OCI-LY3 (cell line): Measurements from ENCODE around the gene PRAMEF10.
"Not testable (repeated sequence)": the region's sequence is repeated elsewhere in the genome, so short reads cannot be mapped to it uniquely, and the experiment has no call there.

Source experiments
- H2AFZ ChIP-seq: fragments of 200-600, 300-600 bp; shearing (Covaris generic); 2 replicates; pipeline ENCODE4 v1.6.0; 2014; ENCODE audit warnings: antibody characterized with exemption, low read depth, low read length
- H3K27ac ChIP-seq: fragments of 200-600, 300-600 bp; sonication (generic); 2 replicates; pipeline ENCODE4 v1.5.1; 2014; ENCODE audit warnings: mild to moderate bottlenecking, low read length, moderate library complexity, mixed read lengths
- H3K27me3 ChIP-seq: fragments of 200-600, 300-600 bp; sonication (generic); 2 replicates; pipeline ENCODE4 v1.6.1; 2014; ENCODE audit warnings: low read depth, low read length, mixed read lengths
- H3K36me3 ChIP-seq: fragments of 200-600, 300-600 bp; sonication (generic); replicated peaks from 2 replicates; pipeline ENCODE3; 2014; ENCODE audit warnings: low read depth, low read length, mixed read lengths
- H3K4me1 ChIP-seq: fragments of 300-600, 200-600 bp; sonication (generic); 2 replicates; pipeline ENCODE4 v1.6.1; 2014; ENCODE audit warnings: low read length, mixed read lengths
- H3K4me2 ChIP-seq: fragments of 200-600, 300-600 bp; sonication (generic); 2 replicates; pipeline ENCODE4 v1.6.1; 2014; ENCODE audit warnings: low read length, mixed read lengths
- H3K4me3 ChIP-seq: fragments of 300-600, 200-600 bp; sonication (generic); 2 replicates; pipeline ENCODE4 v1.5.1; 2014; ENCODE audit warnings: antibody characterized with exemption, mild to moderate bottlenecking, low read length, moderate library complexity
- H3K79me2 ChIP-seq: fragments of 300-600, 200-600 bp; shearing (Covaris generic); 2 replicates; pipeline ENCODE4 v1.6.1; 2014; ENCODE audit warnings: mild to moderate bottlenecking, low read length, mixed read lengths
- H3K9ac ChIP-seq: fragments of 300-600, 200-600 bp; shearing (Covaris generic); 2 replicates; pipeline ENCODE4 v1.6.0; 2014; ENCODE audit warnings: mild to moderate bottlenecking, low read length, moderate library complexity
- H3K9me3 ChIP-seq: fragments of 200-600, 300-600 bp; shearing (Covaris generic); 2 replicates; pipeline ENCODE4 v1.6.1; 2014; ENCODE audit warnings: low read length, mixed read lengths; ENCODE audit not compliant: insufficient read depth
- H4K20me1 ChIP-seq: fragments of 200-600, 300-600 bp; sonication (generic); 2 replicates; pipeline ENCODE4 v1.6.1; 2016; ENCODE audit warnings: low read length, mixed read lengths; ENCODE audit not compliant: insufficient read depth

Gene PRAMEF10

GRCh38 chr1:12898170-12898569 is at the start of gene PRAMEF10:
Gene PRAMEF10 (minus strand): TSS chr1:12898270. CDS start chr1:12895847, 2,423 bp downstream.
- not testable (repeated sequence) for H3K9ac ChIP-seq, H3K4me3 ChIP-seq, H2AFZ ChIP-seq, H4K20me1 ChIP-seq, H3K36me3 ChIP-seq, H3K27me3 ChIP-seq, H3K4me2 ChIP-seq, H3K9me3 ChIP-seq, H3K79me2 ChIP-seq, H3K4me1 ChIP-seq, H3K27ac ChIP-seq

- not testable (repeated sequence) for H2AFZ ChIP-seq, H3K4me1 ChIP-seq, H3K4me2 ChIP-seq, H3K79me2 ChIP-seq, H4K20me1 ChIP-seq, H3K36me3 ChIP-seq, H3K9ac ChIP-seq, H3K27ac ChIP-seq, H3K27me3 ChIP-seq, H3K4me3 ChIP-seq, H3K9me3 ChIP-seq
These were observed 49.4 kb upstream of the PRAMEF10 start, which contains the start of gene PRAMEF6 for GRCh38 chr1:12947480-12947879. Gene PRAMEF6 (minus strand): TSS chr1:12947580. CDS start chr1:12942518, 5,062 bp downstream.

GRCh38 chr1:12924368-12924767 is 26.3 kb upstream of the PRAMEF10 start:
- H3K9ac ChIP-seq, H3K27me3 ChIP-seq, H3K9me3 ChIP-seq, H2AFZ ChIP-seq, H3K36me3 ChIP-seq, H4K20me1 ChIP-seq, H3K4me2 ChIP-seq, H3K4me1 ChIP-seq, H3K4me3 ChIP-seq, H3K79me2 ChIP-seq, H3K27ac ChIP-seq: not testable (repeated sequence)

- H3K27me3 ChIP-seq, H3K9me3 ChIP-seq, H3K79me2 ChIP-seq, H3K4me1 ChIP-seq, H2AFZ ChIP-seq, H3K4me2 ChIP-seq, H3K4me3 ChIP-seq, H3K27ac ChIP-seq, H4K20me1 ChIP-seq, H3K36me3 ChIP-seq, H3K9ac ChIP-seq: not testable (repeated sequence)
These were observed 23.7 kb upstream of the PRAMEF10 start for GRCh38 chr1:12921749-12922148.

- H3K9ac ChIP-seq, H3K4me3 ChIP-seq, H3K27ac ChIP-seq, H3K27me3 ChIP-seq, H3K36me3 ChIP-seq, H2AFZ ChIP-seq, H3K4me2 ChIP-seq, H4K20me1 ChIP-seq, H3K9me3 ChIP-seq, H3K4me1 ChIP-seq, H3K79me2 ChIP-seq: not testable (repeated sequence)
These were observed 18.2 kb upstream of the PRAMEF10 start, which contains the start of gene PRAMEF7 for GRCh38 chr1:12916310-12916709. Gene PRAMEF7 (plus strand): TSS chr1:12916610. CDS start chr1:12917693, 1,083 bp downstream.

- not testable (repeated sequence) for H3K9ac ChIP-seq, H2AFZ ChIP-seq, H3K9me3 ChIP-seq, H4K20me1 ChIP-seq, H3K79me2 ChIP-seq, H3K27me3 ChIP-seq, H3K4me2 ChIP-seq, H3K27ac ChIP-seq, H3K36me3 ChIP-seq, H3K4me1 ChIP-seq, H3K4me3 ChIP-seq
These were observed 5.9 kb upstream of the PRAMEF10 start for GRCh38 chr1:12903793-12904572.

GRCh38 chr1:12899186-12899585 is 1.1 kb upstream of the PRAMEF10 start:
- not testable (repeated sequence) for H3K79me2 ChIP-seq, H3K4me2 ChIP-seq, H3K27me3 ChIP-seq, H3K27ac ChIP-seq, H4K20me1 ChIP-seq, H3K4me1 ChIP-seq, H2AFZ ChIP-seq, H3K9me3 ChIP-seq, H3K4me3 ChIP-seq, H3K9ac ChIP-seq, H3K36me3 ChIP-seq

GRCh38 chr1:12886101-12886500 is 12.0 kb downstream of the PRAMEF10 start, which contains the start of gene PRAMEF4:
Gene PRAMEF4 (minus strand): TSS chr1:12886201. CDS start chr1:12883394, 2,807 bp downstream.
- not testable (repeated sequence) for H4K20me1 ChIP-seq, H3K4me1 ChIP-seq, H3K4me2 ChIP-seq, H3K27ac ChIP-seq, H3K9ac ChIP-seq, H3K79me2 ChIP-seq, H3K27me3 ChIP-seq, H3K9me3 ChIP-seq, H2AFZ ChIP-seq, H3K36me3 ChIP-seq, H3K4me3 ChIP-seq

- H3K9me3 ChIP-seq, H2AFZ ChIP-seq, H3K4me3 ChIP-seq, H4K20me1 ChIP-seq, H3K27me3 ChIP-seq, H3K36me3 ChIP-seq, H3K27ac ChIP-seq, H3K4me2 ChIP-seq, H3K9ac ChIP-seq, H3K4me1 ChIP-seq, H3K79me2 ChIP-seq: not testable (repeated sequence)
These were observed 19.6 kb downstream of the PRAMEF10 start for GRCh38 chr1:12878453-12878852.
